Measurements from ENCODE around the gene FOXO3.

DNA sequence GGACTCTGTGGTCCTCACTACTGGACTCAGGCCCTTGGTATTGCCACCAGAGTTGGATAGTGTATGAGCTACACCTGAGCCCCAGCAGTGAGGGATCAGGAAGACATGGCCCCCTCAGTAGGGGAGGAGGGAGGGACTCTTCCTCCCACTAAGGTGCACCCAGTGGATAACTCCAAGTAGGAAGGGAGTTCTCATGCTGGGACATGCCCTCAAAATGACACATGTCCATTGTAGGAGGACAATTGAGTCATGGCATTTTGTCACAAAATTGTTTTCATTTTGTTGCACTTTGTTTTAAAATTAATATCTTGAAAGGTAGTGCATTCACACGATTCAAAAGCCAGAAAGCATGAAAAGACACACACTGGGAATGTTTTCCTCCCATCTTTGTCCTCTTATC, 127.2 kb downstream of the FOXO3 start:
- TF ChIP-seq EZH2 (IDR thresholded peaks at IDR 0.05; ENCODE audit: insufficient read depth, poor library complexity, severe bottlenecking) (no peak), EZH2phosphoT487 (IDR thresholded peaks at IDR 0.05; ENCODE audit: insufficient read depth, low read depth) (no peak)

Measured in GM23248 (cell line).